Right ventricle myocardium superior (tissue), 1 donor: Measurements from ENCODE around the gene AICDA. TPM values are rescaled to one million over a fixed set of nuclear protein-coding genes. Genes with fewer than 3 reads are reported as not detected.

Experiments
- ATAC-seq: fragments of 200-7000 bp; cut with Tn5 transposase; one replicate; pipeline ENCODE4 v1.9.1; 2020; ENCODE audit warnings: mild to moderate bottlenecking; ENCODE audit not compliant: poor library complexity
- DNase-seq: peaks from one replicate; pipeline ENCODE4 v3.0.0-alpha.2; 2020
- intact Hi-C: fragments of 100-400 bp; cut with DNase I; formaldehyde crosslinking; loops from one replicate; pipeline ENCODE4 v1.11.2; 2022
- total RNA-seq: library from RNA; stranded (reverse); fragmentation: NEBNext Ultra II Directional; extraction: Animal tissue kit (Norgen Biotek cat#: 25700); gene quantifications from one replicate; pipeline ENCODE4 v1.2.1, GENCODE V29; 2021
- donor health status: DM: no; HTN: yes; CAD: no; lungs with severe emphysema.

The AICDA gene
- total RNA-seq, 1 donor from 2014 or later, result not detected

DNA sequence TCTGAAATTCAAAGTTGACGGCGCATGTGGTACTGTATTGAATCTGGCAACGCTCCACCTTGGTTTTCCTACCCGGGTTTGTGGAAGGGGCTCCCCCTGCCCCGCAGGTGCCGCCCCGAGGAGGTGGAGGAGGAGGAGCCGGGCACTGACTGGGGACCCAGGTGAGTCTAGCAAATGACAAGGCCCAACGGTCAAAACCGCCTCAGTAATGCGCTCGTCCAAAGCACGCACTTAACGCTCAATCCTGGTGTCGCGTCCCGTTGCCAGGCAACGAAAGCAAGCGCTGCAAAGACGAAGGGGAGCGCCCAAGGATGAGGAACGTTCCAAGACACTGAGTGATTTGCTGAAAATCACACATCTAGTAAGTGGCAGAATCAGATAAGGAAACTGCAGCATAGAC, 48.0 kb downstream of the AICDA start:
- DNase-seq (no peak), ATAC-seq (no peak)
- intact Hi-C loops, result no loop called here

- intact Hi-C loops, result no loop called here
- ATAC-seq, result no peak
- DNase-seq, result no peak
Observed at GRCh38 chr12:8563356-8563755, 49.3 kb downstream of the AICDA start.

GRCh38 chr12:8562310-8562709, 50.3 kb downstream of the AICDA start:
- ATAC-seq (no peak), DNase-seq (no peak)
- intact Hi-C loops, result no loop called here

DNA sequence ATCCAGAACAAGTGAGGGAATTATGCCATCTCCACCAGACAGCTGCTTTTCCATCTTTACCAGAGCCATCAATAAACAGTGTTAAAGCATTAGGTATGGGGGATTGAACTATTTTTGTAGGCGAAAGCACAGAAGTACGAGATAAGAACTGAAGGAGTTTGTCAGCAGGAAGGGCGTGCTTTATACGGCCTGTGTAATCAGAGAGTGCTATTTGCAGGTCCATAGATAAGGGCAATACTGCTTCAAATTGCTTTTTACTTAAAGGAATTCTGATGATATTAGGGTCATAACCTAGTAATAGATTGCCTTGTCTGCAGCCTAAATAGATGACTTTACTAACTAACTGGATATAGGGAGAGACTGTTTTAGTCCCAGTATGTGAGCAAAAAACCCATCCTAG, 51.6 kb downstream of the AICDA start:
- ATAC-seq, result no peak
- no peak for DNase-seq
- intact Hi-C loops, result no loop called here

GRCh38 chr12:8559676-8560075, 53.0 kb downstream of the AICDA start:
- DNase-seq, result no peak
- no peak for ATAC-seq
- intact Hi-C loops, result no loop called here

DNA sequence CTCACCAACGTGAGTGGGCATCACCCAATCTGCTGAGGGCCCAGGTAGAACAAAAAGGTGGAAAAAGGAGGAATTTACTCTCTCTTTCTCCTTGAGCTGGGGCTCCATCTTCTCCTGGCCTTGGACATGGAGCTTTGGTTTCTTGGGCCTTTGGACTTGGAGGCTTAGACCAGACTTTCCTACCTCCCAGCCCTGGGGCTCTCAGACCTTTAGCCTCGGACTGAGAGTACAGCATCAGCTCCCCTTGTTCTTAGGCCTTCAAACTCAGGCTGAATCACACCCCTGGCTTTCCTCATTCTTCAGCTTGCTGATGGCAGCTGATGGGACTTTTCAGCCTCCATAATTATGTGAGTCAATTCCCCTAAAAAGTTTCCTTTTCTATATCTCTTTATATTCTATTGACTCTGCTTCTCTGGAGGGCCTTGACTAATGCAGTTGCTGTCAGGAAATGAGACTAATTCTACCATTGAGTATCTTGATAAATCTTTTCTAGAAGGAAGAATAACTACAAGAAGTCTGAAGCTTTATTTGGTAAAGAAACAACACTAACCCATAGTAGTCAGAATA, 56.0 kb downstream of the AICDA start:
- ATAC-seq, result no peak
- no peak for DNase-seq
- intact Hi-C loops, result no loop called here

GRCh38 chr12:8554451-8555195, 58.0 kb downstream of the AICDA start:
- no peak for DNase-seq
- intact Hi-C loops, result no loop called here
- no peak for ATAC-seq

DNA sequence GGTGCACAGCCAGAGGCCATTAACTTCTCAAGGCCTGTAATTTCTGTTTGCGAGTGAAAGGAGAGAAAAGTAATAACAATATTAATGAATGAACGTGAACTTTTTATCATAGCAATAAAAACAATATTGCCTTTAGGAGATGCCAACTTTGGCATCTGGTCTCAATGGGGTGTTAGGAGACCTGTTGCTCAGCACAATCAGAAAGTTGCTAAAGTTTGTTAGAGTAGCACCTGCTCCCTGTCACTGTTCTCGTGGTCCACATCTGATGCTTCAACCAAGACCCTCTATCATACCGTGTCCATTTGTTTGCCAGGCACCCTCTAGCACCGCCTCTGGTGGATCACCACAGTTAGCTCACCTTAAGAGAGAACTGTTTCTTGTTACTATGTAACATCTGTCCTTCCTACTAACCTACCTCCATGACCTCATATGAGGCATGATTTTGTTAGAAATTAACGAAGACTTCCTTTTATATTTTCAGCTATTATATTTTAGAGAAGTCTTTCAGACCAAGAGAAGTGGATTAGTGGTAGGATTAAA, 59.5 kb downstream of the AICDA start:
- no peak for ATAC-seq
- no peak for DNase-seq
- intact Hi-C loops, result no loop called here

Other genes starting within 250 kb of the AICDA start
- not detected for gene CLEC6A, start 156.9 kb downstream of the AICDA start, total RNA-seq
- gene CLEC4D, start 99.4 kb downstream of the AICDA start, total RNA-seq, result not detected
- gene CLEC4E, start 72.0 kb downstream of the AICDA start, total RNA-seq, result 0.54 TPM
- 45.9 TPM for gene MFAP5, start 50.0 kb upstream of the AICDA start, total RNA-seq
- gene RIMKLB, start 85.1 kb upstream of the AICDA start, total RNA-seq, result 11.0 TPM
- gene A2ML1, start 209.8 kb upstream of the AICDA start, total RNA-seq, result not detected